Gastroesophageal sphincter (tissue), 4 donors: ENCODE data around the gene GDF2. TPM values are rescaled to one million over a fixed set of nuclear protein-coding genes. Genes with fewer than 3 reads are reported as not detected.

Experiments
- ATAC-seq: fragments of 150-250 bp; one replicate; pipeline ENCODE4 v1.9.1; 2016; ENCODE audit warnings: mild to moderate bottlenecking, moderate library complexity
- H3K27ac ChIP-seq, 4 donors: fragments of 200-600 bp; sonication (generic) in 3 of 4; 1 replicate in 3 of 4; 2 replicates in 1 of 4; pipeline ENCODE4 v1.5.1; 2016 to 2019
- H3K27me3 ChIP-seq: fragments of 200-600 bp; sonication (generic); one replicate; pipeline ENCODE4 v1.5.1; 2019
- H3K36me3 ChIP-seq, 2 donors: fragments of 200-600 bp; sonication (generic); one replicate each; pipeline ENCODE4 v1.5.1; 2019; ENCODE audit warnings: control low read depth in 1 of 2
- H3K4me1 ChIP-seq, 3 donors: fragments of 200-600 bp; sonication (generic); 1 replicate in 2 of 3; 2 replicates in 1 of 3; pipeline ENCODE4 v1.5.1; 2016 to 2019; ENCODE audit warnings: control low read depth in 2 of 3
- H3K4me3 ChIP-seq, 2 donors: fragments of 200-600 bp; sonication (generic); one replicate each; pipeline ENCODE4 v1.5.1; 2019; ENCODE audit warnings: mild to moderate bottlenecking in 1 of 2, moderate library complexity in 1 of 2
- H3K9me3 ChIP-seq, 3 donors: fragments of 200-600 bp; sonication (generic); one replicate each; pipeline ENCODE4 v1.5.1; 2017 to 2019; ENCODE audit warnings: control low read depth in 2 of 3
- EP300 ChIP-seq: sonication (generic); formaldehyde crosslinking; IDR thresholded peaks from one replicate; pipeline ENCODE4 v1.6.1; 2017; ENCODE audit warnings: antibody characterized with exemption, mild to moderate bottlenecking
- POLR2A ChIP-seq, 2 donors: fragments of 450-650 bp; IDR thresholded peaks; one replicate each; pipeline ENCODE4 v1.6.1; 2017; ENCODE audit warnings: antibody characterized with exemption in 2 of 2, mild to moderate bottlenecking in 2 of 2, moderate library complexity in 1 of 2
- POLR2AphosphoS5 ChIP-seq: sonication (generic); formaldehyde crosslinking; IDR thresholded peaks from one replicate; pipeline ENCODE4 v1.6.1; 2017; ENCODE audit warnings: antibody characterized with exemption
- WGBS, 2 donors: methylation state at CpG; one replicate each; pipeline ENCODE4 v1.1.5; 2018; ENCODE audit warnings: low coverage in 1 of 2; 5-methylcytosine and 5-hydroxymethylcytosine counted together
- total RNA-seq, 4 donors: library from RNA; depleted of rRNA; stranded (reverse); fragments of >200 nt; gene quantifications; one replicate each; pipeline ENCODE4 v1.1.0, GENCODE V29; 2016
- TF ChIP-seq, protein P1 (sequence below), 4 experiments: fragments of 200-600 bp in 2 of 4; fragments of 450-650 bp in 2 of 4; sonication (generic) in 1 of 4; IDR thresholded peaks; one replicate each; pipeline ENCODE4 v1.5.1; 2017 to 2019; ENCODE audit warnings: antibody characterized with exemption in 4 of 4, mild to moderate bottlenecking in 2 of 4, moderate library complexity in 2 of 4

GDF2 gene
- total RNA-seq, 4 donors from 2014 or later = not detected

- ATAC-seq = no peak
- Histone ChIP-seq H3K27ac (no peak overlapping the region), H3K9me3 (no peaks in the 10 kb centered on the region), H3K4me3 (no peak overlapping the region), H3K4me1 (peaks cover 0 to 11% (median 0%) of the 10 kb centered on the region in 3 donors), H3K27me3 (peaks cover 15% of the 10 kb centered on the region), H3K36me3 (no peaks in the 10 kb centered on the region)
- TF ChIP-seq EP300 (no peak), POLR2A (IDR thresholded peaks at IDR 0.05) (no peak), POLR2AphosphoS5 (no peak)
- TF ChIP-seq, protein P1, sequence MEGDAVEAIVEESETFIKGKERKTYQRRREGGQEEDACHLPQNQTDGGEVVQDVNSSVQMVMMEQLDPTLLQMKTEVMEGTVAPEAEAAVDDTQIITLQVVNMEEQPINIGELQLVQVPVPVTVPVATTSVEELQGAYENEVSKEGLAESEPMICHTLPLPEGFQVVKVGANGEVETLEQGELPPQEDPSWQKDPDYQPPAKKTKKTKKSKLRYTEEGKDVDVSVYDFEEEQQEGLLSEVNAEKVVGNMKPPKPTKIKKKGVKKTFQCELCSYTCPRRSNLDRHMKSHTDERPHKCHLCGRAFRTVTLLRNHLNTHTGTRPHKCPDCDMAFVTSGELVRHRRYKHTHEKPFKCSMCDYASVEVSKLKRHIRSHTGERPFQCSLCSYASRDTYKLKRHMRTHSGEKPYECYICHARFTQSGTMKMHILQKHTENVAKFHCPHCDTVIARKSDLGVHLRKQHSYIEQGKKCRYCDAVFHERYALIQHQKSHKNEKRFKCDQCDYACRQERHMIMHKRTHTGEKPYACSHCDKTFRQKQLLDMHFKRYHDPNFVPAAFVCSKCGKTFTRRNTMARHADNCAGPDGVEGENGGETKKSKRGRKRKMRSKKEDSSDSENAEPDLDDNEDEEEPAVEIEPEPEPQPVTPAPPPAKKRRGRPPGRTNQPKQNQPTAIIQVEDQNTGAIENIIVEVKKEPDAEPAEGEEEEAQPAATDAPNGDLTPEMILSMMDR (IDR thresholded peaks at IDR 0.05) = no peak
- WGBS, 2 donors = 64 to 100% methylated on average over 1 to 3 of the region's 3 CpGs
These were observed 10.7 kb downstream of the GDF2 start for GRCh38 chr10:47332946-47333345.

GRCh38 chr10:47333532-47333931 is 11.3 kb downstream of the GDF2 start:
- no peak for ATAC-seq
- 90 to 92% methylated on average over 6 of the region's 6 CpGs for WGBS, 2 donors
- TF ChIP-seq EP300 (no peak), POLR2A (IDR thresholded peaks at IDR 0.05) (no peak), POLR2AphosphoS5 (no peak)
- TF ChIP-seq, protein P1 (IDR thresholded peaks at IDR 0.05) = no peak
- Histone ChIP-seq H3K36me3 (no peaks in the 10 kb centered on the region), H3K27ac (no peak overlapping the region), H3K4me3 (no peak overlapping the region), H3K4me1 (peaks cover 0 to 11% (median 0%) of the 10 kb centered on the region in 3 donors), H3K27me3 (peaks cover 15% of the 10 kb centered on the region), H3K9me3 (no peaks in the 10 kb centered on the region)

DNA sequence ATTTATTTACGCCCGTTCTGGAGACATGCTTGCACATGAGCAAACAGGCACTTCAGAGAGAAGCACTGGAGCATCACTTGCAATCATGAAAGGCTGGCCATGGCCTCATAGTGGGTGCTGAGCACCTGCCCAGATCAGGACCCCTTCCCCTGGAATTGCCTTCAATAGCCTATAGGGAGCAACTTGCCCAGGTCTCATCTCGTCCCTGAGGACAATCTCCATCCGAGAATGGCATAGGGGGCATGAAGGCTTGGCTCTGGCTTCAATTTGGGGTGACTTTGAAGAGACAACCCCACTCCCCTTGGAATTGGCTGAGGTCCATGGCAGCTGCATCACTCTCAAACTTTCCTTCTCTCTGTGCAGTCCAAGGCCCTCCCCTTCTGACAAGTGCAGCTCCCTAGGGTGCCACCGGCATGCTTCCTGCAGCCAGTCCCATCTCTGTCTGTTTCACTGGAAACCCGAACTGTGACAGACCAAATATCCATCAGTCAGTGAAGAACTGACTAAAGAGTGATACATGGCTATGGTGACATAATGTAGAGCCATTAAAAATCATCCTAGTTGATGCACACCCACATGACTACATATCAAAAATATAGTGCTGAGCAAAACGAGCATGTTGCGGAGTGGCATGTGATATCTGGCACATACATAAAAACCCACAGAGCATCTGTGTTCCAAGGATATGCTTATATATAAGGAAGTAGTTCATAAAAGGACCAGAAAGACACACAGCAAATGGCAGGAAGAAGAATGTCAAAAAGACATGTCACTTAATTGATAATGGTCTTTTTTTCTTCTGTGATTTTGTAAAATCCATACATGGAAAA is 12.4 kb downstream of the GDF2 start:
- 74 to 87% methylated on average over 4 to 6 of the region's 8 CpGs for WGBS, 2 donors
- ATAC-seq = no peak

DNA sequence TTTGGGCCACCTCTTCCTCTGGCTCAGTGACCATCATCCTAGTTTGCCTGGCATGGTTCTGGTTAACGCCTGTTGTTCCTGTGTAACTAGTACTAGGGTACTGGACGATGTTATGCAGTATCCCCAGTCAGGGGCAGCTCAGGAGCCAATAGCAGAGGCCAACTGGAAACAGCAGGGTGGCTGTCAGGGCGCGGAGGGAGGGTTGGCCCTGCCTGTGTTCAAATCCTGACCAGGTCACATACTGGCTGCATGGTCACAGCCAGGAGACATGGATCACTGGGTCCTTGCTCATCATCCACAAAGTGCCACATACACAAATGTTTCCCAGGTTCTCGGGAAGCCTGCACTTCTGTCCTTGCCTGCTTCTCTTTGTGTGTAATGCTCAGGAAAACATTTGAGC is 13.7 kb downstream of the GDF2 start:
- H3K9me3 ChIP-seq = no peaks in the 10 kb centered on the region
- no peak overlapping the region for H3K4me3 ChIP-seq
- H3K4me1 ChIP-seq = peaks cover 0 to 11% (median 0%) of the 10 kb centered on the region in 3 donors
- no peaks in the 10 kb centered on the region for H3K36me3 ChIP-seq
- no peak overlapping the region for H3K27ac ChIP-seq
- ATAC-seq = no peak
- WGBS, 2 donors = 76% methylated on average over 3 of the region's 5 CpGs; no CpG with 5 or more reads in 1 of the 2 donors
- peaks cover 22% of the 10 kb centered on the region for H3K27me3 ChIP-seq
- no peak for TF ChIP-seq POLR2A (IDR thresholded peaks at IDR 0.05)
- TF ChIP-seq, protein P1 (IDR thresholded peaks at IDR 0.05) = no peak
- no peak for TF ChIP-seq POLR2AphosphoS5
- no peak for TF ChIP-seq EP300

More for the DNA sequence above, 12.4 kb downstream of the GDF2 start:
- H3K9me3 ChIP-seq = no peaks in the 10 kb centered on the region
- TF ChIP-seq POLR2AphosphoS5 (no peak), POLR2A (IDR thresholded peaks at IDR 0.05) (no peak), EP300 (no peak)
- TF ChIP-seq, protein P1 (IDR thresholded peaks at IDR 0.05) = no peak
- no peaks in the 10 kb centered on the region for H3K36me3 ChIP-seq
- H3K4me1 ChIP-seq = peaks cover 0 to 11% (median 0%) of the 10 kb centered on the region in 3 donors
- no peak overlapping the region for H3K27ac ChIP-seq
- H3K4me3 ChIP-seq = no peak overlapping the region
- H3K27me3 ChIP-seq = peaks cover 19% of the 10 kb centered on the region
